Cerebellar nuclear complex (tissue), 1 donor: ENCODE measurements around the gene KCNQ1.

Experiments
- DNase-seq, 2 experiments: peaks; one replicate each; lab custom pipeline; 2025; lab: John Stamatoyannopoulos, UW

Gene KCNQ1

DNA sequence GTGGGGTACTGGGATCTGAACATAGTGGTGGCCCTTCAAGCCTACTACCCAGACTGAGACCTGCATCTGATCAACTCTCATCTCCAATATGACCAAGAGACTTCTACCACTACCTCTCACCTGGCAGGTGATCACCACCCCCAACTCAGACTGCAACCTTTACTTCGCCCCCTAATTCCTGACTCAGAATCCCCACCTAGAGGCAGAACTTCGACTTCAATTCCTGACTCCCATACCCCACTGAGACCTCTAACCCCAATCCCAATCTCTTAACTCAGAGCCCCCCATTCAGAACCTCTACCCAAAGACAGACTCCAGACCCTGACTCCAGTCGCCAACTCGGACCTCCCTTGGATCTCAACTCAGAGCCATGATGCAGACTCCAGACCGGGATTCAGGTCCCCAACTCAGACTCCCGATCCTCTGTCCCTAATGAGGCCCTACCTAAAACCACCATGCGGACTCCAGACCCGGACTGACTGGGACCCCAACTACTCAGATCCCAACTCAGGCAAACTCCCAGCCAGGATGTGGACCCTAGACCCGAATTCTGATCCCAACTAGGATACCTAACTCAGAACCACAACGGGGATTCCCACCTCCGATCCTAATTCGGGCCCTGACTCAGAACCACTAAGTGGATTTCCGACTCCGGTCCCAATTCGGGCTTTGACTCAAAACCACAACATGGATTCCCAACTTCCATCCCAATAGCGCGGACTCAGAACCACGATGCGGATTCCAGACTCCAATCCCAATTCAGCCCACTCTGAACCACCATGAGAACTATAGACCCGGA is 253.8 kb downstream of the KCNQ1 start:
- DNase-seq: no peak

DNA sequence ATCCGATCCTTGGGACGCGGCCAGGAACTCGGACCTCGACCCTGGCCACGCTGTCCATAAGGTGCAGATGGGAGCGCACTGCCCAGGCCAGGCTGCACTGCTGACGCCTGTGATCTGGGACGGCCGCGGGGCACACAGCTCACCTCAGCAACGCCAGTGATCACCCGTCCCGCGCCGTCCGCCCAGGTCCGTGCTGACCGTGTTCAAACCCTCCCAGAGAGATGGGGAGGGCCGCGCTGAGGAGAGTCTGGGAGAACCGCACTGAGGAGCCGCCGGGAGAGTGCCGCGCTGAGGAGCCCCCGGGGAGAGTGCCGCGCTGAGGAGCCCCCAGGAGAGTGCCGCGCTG is 254.3 kb downstream of the KCNQ1 start:
- no peak for DNase-seq

DNA sequence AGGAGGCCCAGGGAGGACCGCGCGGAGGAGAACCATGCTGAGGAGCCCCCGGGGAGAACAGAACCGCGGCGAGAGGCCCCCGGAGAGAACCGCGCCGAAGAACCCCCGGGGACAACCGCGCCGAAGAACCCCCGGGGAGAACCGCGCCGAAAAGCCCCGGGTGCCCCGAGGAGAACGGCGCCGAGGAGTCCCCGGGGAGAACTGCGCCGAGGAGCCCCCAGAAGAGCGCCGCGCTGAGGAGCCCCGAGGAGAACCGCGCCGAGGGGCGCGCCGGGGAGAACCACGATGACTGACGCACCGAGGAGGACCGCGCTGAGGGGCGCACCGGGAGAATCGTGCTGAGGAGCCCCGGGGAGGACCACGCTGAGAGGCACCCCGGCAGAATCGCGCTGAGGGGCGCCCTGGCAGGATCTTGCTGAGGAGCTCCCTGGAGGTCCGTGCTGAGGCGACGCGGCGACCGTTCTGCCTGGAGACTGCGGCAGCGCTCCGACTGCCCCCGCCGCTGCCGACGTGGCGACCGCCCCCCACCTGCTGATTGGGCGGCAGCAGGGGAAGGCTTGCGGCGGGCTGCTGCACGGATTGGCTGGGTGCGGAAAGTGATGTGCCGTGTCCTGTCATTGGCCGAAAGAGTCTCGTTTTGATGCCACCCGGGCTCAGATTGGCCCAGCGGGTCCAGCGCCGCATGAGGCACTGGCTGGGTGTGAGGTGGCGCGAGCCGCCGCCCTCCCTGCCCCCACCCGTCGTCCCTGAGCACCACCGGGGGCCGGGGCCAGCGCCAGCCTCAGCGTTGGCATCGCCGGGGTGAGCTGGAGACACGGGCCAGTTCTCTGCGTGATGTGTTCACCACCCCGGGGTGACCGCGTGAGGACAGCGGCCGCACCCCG is 255.0 kb downstream of the KCNQ1 start, which contains the start of gene KCNQ1OT1:
KCNQ1OT1 (minus strand) TSS at position 464 of the 884 bp plus-strand sequence.
- DNase-seq: peak; percentile 37 to 73

DNA sequence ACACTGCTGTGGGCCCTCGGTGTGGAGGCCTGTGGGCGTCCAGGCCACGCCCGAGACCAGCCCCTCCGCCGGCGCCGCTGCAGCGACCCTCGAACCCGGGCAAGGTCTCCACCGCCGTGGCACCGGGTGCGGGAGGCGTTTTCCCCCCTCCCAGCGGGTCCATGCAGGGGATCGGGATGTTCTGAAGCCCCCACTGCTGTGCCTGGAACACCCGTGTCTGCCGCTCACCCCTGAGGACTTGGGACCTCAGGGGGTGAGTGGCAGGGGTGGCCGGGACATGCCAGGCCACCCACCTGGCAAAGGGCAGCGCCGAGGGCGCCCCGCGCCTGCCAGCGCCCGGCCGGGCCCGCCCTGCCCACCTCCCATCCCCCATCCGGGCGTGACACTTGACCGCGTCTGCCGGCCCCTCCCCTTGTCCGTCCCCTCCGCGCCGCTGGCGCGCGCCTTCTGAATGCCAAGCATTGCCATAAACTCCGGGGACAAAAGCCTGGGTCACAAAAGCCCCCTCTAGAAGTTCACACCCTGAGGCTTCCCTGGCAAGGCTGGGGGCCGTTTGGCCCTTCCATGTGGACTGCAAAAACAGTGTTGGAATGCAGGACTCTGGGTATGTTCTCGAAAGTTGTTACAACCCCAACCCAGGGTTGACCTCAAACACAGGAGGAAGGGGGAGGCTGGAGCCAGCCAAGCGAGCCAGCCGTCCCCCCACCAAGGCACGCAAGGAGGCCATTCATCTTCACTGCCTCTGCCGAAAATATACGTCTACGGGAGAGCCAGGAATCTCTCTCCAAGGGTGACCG is 255.8 kb downstream of the KCNQ1 start:
- no peak for DNase-seq

DNA sequence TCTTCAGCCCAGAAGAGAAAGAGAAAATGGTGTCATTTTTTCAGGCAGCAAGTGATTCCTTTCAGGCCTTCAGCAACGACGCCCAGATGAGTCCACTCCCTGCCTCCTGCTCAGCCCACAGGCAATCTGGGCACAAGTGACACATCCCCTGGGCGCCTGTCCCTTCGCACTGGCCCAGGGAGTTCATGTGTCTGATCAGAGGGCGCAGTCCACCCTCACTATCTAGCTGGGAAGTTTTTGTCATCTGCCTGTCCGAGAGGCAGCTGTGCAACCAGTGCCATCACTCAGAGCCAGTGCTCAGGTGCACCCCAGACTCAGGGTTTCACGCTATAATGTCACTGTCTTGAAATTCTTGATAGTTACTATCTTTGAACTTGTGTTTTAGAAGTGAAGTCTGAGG is 256.4 kb downstream of the KCNQ1 start:
- DNase-seq: no peak

DNA sequence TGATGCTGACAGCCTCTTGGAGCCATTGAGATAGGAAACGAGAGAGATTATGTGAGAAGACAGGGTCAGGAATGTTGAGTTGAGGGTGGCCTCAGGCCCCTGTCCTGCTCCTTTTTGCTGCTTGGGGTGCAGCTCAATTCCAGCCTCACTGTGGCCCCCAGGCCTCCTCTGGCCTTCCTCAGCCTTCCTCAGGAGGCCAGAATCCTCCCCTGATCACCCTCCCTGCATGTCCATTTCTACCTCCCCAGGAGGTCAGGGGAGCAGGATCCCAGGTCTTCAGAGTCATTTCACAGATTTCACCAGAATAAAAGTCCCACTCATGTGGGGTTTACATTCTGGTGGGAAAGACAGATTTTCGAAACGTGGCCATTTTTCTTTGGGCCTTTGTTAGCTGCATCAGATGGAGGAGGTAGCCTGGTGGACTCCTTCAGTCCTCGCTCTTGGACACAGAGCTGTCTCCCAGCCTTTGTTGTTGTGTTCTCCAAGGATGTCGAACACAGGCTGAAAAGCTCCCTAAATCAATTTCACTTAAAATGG is 257.2 kb downstream of the KCNQ1 start:
- DNase-seq: no peak

DNA sequence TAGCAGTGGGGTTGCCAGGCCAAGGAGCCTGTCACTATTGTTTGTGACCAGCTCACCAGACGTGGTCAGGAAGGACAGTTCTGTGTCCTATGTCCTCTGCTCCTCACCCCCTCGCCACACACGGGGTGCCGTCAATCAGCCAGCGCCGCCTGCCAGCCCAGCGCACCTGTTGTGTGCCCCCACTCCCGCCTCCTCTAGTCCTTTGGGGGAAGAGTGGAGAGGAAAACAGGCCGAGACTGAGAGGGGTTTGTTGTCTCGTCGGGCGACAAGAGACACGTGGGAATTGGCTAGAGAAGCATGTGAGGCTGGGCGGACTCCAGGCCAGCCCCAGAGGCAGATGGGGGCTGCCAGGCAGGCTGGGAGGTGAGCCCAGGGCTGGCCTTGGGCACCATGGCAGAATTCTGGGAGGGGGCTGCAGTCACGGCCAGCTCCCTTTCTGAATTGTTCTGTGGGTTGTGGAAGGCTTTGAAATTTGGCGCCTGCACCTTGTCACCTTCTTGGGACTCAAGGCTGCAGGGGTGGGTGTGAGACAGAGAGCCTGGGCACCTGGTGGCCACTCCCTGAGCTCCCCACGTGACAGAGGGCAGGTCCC is 258.1 kb downstream of the KCNQ1 start:
- no peak for DNase-seq

DNA sequence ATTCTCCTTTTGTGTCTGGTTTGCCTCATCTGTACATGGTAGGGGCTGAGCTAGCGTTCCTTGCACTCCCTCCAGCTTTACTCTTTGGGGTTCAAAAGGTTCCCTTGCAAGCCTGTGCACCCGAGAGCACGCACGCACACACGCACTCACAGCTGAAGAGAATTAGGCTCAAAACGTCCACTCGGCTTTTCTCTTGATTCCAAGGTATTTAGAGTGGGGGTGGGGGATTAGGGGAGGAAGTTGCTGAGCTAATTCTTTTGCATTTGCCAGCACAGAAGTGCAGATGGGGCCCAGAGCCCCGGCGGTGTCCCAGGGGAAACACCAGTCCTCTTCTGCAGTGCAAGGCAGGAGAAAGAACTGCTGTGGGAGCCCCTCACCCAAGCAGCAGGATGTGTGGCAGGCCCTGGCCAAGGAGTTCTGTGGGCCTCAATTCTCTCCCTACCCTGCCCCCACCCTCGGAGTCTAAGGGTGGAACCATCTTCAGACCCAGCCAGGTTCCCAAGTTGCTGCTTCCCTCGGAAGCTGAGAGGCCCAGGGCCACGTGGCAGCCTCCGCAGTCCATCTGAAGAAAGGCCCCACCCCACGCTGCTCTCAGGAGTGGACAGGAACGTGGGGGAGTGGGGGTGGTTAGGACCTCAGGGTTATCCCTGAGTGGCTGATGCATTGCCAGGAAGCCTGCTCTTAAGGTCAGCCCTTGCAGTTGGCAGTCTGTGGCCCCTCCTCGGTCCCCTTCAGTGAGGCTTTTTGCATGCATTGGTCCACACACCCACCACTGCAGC is 258.7 kb downstream of the KCNQ1 start:
- DNase-seq: no peak

DNA sequence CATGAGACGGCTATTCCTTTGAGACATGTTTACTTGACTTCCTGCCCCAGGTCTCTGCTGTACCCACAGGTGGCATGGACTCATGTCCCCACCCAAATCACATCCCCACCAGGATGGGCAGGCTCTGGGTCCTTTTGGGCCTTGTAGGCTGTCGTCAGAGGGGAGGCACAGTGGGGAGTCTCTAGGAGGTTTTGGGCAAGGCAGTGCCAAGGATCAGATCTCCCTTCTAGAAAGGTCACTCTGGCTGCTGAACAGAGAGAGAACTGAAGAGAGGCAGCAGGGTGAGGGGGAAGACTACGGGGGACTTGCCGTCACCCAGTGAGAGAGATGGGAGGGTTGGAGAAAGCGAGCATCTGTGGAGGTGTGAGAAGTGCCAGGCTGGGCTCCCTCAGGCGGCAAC is 259.5 kb downstream of the KCNQ1 start:
- no peak for DNase-seq

DNA sequence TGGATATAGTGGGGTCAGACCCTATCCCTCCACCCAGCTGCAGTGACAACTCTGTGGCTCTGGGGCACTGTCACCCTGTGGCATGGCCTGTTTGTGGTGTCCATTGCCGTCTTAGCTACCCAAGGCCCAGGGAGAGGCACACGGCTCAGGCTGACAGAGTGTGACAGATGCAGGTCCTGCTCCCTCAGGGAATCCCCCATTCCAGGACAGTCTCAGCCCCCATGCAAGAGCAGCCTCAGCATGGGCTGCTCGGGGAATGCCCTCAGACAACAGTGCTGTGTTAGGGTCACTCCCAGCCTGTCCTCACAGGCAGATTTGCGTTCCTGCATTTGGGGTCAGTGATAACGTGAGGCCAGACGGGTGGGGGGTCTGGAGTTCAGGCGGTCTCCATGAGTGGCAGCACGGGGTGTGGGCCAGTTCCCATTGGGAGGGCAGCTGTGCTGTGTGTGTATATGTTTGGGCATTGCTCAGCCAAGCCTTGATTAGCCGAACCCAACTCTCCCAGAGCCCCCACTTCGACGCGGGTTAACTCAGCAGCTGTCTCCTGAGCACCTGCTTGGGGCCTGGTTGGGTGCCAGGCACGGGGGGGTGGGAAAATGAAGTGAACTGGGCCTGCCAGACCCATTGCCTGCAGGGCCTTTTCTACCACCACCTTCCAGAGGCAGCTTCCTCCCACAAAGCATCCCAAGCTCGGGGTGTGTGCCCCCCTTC is 260.2 kb downstream of the KCNQ1 start:
- DNase-seq: no peak

DNA sequence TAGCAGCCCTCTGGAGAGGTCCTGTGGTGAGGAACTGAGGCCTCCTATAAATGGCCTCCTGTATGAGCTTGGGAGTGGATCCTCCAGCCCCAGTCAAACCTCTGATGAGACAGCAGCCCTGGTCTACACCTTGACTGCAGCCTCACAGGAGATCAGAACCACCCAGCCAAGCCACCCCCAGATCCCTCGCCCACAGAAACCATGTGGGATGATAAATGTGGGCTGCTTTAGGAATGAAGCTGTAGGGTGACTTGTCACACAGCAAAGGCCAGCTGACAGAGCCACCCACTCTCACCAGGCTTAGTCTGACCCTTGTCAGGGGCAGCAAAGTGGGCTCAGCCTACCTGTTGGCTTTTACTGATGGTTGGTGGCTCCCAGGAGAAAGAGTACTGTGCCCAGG is 261.5 kb downstream of the KCNQ1 start:
- DNase-seq: no peak

DNA sequence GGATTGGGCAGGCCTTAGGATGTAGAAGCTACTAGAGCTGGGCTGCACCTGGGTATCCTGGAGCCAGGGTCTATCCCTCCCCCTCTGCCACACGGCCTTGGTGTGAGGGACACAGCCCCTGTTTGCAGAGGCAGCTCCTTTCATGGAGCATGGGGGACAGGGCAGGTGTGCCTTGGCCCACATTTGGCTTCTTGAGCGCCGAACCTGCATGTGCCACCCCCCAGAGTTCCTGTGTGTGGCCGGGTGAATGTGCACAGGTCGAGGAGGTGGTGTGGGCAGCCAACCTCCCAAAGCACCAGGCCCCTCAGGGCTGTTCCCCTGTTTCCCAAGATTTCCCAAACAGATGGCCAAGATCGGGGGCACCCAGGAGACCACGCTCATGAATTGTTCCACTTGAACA is 262.9 kb downstream of the KCNQ1 start:
- DNase-seq: no peak

DNA sequence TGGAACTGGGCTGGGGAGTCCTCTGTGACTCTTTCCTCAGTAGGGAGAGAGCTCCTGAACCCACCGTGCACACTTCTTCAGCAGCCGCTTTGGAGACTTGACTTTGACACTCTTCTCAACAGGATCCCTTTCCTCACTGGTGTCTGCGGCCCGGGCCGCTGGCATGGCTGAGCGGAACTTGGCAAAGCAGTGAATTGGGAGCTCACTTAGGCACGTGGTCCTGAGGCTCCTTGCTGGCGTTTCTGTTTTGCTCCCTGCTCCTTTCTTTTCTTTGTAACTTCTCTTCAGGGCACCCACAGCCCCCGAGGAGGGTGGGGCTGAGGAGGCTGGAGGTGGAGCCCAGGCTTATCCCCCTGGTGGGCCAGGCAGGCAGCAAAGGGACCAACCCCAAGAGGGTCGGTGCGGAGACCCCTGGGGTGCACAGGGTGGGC is 263.4 kb downstream of the KCNQ1 start:
- no peak for DNase-seq

DNA sequence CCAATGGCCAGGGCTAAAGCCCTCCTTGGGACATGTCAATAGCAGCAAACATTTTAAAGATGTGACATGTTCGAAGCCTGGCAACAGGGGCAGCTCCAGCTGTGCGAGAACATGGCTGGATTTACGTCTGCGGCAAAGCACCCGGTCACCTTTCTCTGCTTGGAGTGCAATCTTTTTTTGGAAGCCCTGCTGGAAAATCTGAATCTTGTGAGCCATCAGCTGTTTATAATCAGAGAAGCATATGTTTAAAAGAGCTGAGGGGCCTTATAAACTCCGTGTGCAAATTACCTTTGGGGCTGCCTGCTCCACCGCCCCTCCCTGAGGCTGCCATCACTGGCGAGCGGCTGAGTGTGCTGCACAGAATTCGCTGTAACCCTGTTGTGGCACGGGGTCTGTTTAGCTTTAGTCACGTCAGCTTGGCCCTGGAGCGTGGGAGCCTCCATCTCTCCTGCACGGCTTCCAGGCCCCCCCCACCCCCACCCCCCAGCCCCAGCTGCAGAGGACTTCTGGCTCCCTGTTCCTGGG is 264.0 kb downstream of the KCNQ1 start:
- DNase-seq: no peak

DNA sequence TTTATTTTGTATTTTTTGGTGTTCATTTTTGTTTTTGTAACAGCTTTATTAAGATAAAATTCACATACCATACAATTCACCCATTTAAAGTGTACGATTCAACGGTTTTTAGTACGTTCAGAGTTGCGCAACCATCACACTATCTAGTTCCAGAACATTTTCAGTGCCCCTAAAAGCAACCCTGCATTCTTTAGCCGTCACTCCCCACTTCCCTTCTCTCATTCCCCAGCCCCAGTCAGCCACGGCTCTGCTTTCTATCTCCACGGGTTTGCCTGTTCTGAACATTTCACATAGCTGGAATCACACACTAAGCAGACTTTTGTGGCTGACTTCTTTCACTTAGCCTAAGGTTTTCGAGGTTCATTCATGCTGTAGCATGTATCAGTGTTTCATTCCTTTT is 264.6 kb downstream of the KCNQ1 start:
- no peak for DNase-seq

DNA sequence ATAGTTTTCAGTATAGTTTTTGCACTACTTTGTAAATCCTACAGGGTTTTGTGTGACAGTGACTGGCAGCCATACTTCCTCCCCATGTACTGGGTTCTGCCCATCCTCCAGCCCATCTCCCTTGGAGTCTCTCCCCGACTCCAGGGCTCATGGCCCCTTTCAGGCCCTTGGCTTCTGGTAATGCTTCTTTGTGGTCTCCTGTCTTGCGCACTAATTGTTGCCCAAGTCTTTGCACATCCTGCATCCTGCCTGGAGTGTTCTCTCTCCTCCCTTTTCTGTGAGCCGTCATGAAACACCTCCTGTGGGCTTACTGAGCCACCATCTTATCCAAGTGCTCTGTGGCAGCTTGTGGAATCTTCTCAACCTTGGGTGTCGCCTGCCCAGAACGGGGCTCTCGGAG is 266.4 kb downstream of the KCNQ1 start:
- DNase-seq: no peak

DNA sequence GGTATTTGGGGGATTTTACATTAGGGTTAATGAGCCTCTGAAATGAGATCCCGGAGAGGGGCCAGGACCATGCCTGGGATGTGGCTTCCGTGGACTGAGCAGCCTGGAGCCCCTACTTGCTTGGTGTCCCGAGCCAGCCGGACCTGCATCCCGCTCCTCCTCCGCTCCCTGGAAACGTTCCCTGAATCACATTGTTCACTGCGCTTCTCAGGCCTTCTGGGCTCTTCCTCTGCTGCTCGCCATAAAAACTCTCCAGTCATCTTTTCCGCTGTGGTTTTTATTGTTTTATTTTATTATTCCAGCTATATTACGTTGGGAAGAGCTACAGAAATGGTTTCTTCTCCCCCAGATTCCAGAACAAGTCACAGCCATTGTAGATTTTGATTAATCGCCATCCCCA is 268.3 kb downstream of the KCNQ1 start:
- no peak for DNase-seq

DNA sequence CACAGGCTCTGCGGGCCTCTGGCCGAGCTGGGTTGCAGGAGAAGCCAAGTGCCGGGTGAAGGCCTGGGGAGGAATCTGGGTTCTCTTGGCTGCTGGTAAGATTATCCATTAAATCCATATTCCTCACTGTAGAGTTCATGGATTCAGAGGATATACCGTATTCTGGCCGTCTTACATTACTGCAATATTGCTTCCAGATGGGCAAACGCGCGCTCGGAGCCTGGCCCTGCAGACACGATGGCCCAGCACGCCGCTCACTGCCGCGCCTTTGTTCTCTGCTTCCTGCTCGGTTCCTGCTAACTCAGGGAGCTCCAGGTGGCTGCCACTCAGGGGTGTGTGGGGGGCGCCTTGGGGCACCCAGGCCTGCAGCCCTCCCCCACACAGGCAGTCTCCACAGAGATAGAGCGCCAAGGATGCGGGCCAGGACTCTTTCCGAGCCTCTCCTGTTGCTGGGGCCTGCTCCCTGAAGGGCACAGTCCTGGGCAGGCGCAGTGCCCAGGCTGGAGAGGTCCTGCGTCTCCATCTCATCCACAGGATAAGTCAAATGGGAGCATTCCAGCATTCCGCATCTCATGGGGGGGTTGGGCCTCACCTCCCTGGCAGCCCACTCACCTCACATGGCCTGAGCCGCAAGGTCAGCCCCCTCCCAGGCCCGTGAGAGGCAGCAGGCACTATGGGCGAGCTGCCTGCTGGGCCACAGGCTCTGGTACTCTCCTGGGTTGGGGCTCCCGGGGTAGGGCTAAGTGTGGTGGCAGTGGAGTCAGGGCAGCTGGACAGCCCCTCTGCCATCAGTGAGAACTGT is 269.1 kb downstream of the KCNQ1 start:
- no peak for DNase-seq

DNA sequence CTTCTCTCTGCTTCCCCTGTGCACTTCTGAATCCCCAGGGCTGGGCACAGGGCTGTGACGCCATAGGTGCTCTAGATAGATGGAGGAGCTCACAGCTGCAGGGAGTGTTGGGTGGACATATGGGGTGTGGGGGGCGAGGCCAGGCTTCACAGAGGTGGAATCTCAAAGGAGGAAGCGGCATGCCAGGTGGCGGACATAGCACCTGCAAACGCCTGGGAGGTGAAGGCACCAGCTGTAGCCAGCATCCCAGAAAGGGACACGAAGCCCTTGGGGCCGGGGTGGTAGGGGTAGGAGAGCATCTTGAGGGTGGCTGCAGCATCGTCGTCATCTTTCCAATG is 269.6 kb downstream of the KCNQ1 start:
- DNase-seq: no peak
